Measurements from ENCODE around the gene NKAIN1.

NKAIN1 gene

DNA sequence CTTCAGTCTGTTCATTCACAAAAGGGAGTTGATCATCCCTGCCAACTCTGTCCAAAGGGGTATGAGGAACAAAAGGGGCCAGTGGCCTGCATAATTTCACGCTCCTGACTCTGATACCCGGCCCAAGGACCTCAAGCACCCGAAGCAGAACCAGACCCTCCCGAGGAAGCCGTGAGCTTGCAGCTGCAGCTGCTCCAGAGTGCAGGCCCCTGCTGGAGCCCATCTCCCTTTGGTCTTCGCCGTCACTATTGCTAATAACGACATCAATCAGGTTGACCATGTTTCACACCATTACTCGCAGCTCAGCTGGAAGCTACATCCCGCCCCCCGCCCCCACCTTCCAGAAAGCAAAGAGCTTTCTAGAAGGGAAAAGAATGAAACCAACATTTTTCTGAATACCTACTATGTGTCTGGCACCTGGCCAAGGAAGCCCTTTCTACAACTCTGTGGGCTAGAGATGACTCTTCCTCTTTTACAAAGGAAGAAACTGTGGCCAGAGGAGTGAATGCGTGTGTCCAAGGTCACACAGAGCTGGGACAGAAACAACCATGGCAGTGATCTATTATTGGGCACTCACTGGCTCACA is 5.5 kb downstream of the NKAIN1 start:
- no peak for DNase-seq (ENCODE audit: low read depth in 2 of 3, low spot score in 2 of 3)

DNA sequence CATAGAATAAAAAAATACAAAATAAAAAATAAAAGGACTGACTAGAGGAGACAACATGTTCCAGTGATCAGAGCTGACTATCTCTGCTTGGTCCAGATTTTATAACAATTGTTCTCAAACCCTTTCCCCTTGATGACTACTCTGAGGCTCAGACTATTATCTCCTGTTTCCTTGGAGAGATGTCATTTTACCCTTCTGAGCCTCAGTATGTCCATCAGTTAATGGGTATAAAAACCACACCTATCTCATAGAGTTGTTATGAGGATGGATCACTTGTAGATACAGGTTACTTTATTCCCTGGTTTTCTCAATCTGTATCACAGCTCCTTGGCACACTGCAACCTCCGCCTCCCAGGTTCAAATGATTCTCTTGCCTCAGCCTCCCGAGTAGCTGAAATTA is 7.0 kb downstream of the NKAIN1 start:
- DNase-seq (ENCODE audit: low read depth in 2 of 3, low spot score in 2 of 3) = no peak

DNA sequence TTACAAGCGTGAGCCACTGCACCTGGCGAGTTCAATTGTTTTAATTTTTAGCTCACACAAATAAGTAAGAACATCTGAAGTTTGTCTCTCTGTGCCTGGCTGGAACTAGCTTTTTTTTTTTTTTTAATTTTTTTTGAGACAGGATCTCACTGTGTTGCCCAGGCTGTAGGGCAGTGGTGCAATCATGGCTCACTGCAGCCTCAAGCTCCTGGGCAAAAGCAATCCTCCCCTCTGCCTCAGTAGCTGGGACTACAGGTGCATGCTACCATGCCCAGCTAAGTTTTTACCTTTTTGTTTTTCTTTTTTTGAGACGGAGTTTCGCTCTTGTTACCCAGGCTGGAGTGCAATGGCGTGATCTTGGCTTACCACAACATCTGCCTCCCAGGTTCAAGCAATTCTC is 7.9 kb downstream of the NKAIN1 start:
- no peak for DNase-seq (ENCODE audit: low read depth in 2 of 3, low spot score in 2 of 3)

DNA sequence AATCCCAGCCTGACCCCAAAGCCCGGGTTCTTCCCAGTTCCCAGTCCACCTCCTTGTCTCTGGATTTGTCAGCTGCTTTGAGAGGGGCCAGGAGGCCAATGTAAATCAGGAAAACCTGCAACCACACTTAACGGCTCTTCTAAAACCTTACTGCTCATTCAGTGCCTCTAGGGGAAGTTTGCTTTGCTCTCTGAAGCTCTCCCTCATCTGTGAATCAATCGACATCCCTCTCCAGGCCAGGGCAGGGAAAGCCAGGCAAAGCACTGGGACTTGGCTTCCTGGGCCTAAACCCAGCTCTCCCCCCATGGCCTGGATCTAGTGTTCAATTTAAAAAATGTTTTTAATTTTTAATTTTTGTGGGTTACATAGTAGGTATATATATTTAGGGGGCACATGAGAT is 9.3 kb downstream of the NKAIN1 start:
- no peak for DNase-seq (ENCODE audit: low read depth in 2 of 3, low spot score in 2 of 3)

DNA sequence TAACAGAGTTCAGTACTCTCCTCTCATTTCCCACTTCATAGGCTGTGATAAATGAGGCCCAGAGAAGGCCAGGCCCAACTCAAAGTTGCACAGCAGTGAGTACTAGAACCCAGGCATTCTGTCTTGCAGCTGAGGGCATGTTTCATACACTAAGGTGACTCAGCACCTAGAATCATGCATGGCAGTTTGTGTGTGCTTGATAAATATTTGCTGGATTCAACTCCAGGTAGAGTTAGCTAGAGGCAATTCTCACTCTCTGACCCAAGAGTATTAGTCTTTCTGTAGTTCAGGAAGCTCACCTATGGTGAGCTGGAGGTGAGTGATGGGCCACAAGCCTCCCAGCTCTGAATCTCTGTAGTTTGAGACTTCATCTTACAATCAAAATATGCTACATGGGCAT is 10.7 kb downstream of the NKAIN1 start:
- no peak for DNase-seq (ENCODE audit: low read depth in 2 of 3, low spot score in 2 of 3)

DNA sequence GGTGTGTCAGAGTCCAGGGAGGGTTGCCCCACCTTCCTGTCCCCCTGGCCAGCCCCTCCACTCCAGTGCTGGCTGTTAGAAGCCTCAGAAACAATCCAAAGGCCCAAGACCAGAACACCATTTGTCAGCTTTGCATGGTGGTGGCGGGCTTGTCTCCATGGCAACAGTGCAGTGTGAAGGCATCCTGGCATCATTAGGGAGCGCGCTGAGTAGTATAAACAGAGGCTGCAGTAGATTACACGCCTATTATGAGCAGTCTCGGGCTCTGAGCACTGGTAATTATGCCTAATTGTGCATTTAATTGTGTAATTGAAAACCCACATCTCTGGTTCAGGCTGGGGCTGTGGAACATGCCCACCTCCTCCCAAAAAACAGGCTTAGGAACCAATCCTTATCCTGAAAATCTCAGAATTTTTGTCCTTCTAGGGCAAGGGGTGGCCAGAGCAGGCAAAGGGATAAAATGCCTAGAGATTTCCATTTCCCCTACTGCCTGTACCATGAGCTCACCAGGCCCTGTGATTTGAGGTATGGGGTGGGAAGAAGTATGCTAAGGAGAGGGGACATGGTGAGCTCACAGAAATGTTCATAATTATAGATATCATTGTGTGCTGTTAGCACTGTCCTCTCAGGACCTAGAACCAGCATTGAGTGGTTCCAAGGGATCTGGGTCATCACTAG is 11.7 kb downstream of the NKAIN1 start:
- DNase-seq (ENCODE audit: low read depth in 2 of 3, low spot score in 2 of 3) = no peak

DNA sequence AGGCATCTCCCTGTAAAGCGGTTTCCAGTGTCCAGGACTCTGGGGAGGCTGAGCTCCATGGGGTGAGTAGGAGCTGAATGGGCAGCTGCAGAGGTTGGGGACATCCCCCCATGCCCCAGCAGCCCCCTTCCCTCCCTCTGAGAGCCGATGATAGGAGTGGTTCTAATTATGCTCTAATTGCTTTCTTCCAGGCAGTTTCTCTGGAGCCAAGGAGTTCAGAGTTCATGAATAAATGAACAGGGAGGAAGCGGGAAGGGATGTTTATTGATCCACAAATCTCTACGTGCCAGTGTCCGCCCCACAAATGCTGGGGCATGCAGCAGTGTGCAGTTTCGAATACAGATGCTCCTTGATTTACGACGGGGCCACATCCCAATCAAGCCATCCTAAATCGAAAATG is 15.6 kb downstream of the NKAIN1 start:
- no peak for DNase-seq (ENCODE audit: low read depth in 2 of 3, low spot score in 2 of 3)

DNA sequence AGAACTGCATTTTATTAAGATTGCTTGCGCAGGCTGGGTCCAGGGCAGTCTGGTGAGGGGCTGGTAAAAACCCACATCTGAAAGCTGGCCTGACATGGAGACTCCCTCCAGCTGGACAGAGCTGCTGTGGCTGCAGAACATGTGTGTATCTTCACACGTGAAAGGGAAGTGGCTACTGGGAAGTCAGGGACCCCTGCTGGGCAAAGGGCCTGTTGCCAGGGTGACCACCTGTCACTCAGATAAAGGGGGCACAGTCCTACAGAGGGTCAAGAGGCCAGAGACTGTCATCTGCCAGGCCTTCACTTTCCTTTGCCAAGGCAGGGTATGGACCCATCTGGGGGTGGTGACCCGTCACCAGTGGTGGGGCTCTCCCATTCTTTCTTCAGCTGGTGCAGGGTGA is 17.5 kb downstream of the NKAIN1 start:
- DNase-seq (ENCODE audit: low read depth in 2 of 3, low spot score in 2 of 3) = no peak

DNA sequence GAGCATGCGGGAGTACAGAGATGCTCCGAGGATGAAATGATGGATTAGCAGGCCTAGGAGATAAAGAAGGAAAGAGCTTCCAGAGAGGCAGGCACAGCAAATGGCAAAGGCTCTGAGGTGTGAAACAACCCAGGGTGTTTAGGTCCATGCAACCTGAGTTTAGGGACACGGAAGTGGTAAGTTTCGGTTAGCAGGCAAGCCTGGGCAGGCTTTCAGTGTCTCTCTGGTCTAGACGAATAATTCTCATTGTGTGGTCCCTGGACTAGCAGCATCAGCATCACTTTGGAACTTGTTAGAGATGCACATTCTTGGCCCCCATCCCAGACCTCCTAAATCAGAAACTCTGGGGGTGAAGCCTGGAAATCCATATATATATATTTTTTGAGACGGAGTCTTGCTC is 18.6 kb downstream of the NKAIN1 start:
- no peak for DNase-seq (ENCODE audit: low read depth in 2 of 3, low spot score in 2 of 3)

DNA sequence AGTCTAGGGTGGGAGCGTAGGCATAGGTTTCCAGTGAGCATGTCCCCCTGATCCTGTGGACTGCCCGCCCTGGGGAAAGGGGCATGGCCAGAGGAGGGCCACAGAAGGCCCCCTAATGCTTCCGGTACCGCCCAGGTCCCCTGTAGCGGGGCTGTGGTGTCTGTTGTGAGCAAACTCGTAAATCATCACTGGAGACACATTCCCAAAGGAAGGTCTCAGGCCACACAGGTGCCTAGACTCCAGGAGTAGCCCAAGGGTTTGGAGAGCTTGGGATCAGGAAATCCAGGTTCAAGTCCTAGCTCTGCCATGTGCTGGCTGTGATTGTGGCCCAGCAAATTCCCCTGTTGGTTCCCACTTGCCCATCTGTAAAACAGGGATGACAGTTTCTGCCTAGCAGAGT is 20.2 kb downstream of the NKAIN1 start:
- DNase-seq (ENCODE audit: low read depth in 2 of 3, low spot score in 2 of 3) = no peak

DNA sequence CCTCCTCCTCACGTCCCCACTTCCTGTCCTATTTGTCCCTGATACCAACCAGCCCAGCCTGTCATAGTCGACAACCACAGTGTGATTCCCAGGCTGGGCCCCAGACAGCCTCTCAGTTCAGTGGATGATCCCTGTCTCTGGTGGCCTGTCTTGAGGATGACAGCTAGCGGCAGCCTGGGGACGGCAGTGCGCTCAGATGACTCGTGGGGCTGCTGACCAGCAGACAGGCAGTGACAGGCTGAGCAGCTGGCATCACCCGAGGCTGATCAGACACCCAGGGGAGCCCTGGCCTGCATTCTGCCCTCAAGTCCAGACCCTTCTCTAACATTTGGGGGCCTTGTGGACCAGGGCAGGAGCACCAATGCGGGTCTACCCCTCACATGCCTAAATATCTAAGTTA is 21.0 kb downstream of the NKAIN1 start:
- DNase-seq (ENCODE audit: low read depth in 2 of 3, low spot score in 2 of 3) = no peak

DNA sequence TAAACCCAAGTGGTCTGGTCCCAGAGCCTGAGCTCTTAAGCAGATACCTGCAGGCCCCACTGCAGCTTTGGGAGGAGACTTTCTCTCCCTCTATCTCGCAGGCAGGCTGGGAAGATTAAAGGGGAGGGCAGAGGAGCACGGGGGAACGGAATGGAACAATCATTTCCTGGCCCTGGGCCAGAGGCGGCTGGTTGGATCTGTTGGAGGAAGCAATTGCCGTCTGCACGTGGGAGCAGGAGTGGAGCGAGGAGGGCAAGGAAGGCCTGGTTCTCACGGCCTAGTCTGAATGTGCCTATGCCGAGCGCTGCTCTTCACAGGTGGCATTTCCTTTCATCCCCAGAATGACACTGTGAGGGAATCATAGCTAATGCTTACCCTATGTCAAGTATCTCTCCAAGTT is 23.7 kb downstream of the NKAIN1 start:
- no peak for DNase-seq (ENCODE audit: low read depth in 2 of 3, low spot score in 2 of 3)

DNA sequence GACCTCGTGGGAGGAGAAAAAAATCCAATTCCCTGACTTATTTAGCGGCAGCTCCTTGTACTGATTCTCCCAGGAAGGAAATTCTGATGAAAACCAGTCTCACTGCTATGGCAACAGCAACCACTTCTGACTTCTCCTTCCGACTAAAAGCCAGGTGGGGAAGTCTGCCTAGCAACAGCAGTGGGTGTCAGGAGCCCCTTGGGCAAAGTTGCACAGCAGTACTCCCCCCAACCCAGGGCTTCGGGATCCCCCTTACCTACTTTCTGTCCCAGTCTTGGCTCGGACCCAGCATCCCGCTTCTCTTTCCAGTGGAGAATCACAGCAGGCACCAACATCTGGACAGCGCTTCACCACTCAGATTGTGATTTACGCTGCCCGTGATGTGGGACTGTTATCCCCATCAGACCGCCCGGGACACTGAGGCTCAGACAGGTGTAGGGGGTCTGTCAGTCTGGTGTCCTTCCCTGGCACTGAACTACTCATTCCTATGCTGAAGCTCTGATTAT is 24.6 kb downstream of the NKAIN1 start:
- DNase-seq (ENCODE audit: low read depth in 2 of 3, low spot score in 2 of 3) = no peak

DNA sequence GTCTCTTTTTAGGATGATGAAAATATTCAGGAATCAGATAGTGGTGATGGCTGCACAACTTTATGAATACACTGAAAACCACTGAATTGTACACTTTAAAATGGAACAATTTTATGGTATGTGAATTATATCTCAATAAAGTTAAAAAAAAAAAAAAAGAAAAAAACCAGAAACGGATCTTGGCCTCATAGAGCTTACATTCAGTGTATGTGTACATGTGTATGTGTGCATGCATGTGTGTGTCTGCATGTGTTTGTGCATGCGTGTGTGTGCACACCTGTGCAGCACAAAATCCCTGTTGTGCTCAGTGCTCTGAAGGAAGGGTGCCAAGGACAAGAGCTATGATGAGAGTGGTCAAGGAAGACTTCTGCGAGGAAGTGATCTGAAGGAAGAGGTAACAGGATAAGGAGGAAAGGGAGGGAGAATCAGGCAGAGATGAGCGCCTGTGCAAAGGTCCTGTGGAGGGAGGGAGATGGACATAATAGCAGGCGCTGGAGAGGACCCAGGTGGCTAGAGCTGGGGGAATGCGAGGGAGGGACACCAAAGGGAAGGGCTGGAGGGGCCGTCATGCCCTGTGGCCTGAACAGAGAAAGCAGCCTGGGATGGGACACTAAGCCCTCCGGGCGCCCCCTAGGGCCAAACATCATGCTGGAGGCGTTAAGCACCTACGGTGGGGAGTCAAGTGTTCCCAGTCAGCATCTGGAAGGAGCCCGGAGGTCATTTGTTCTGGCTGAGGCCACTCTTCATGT is 25.2 kb downstream of the NKAIN1 start:
- no peak for DNase-seq (ENCODE audit: low read depth in 2 of 3, low spot score in 2 of 3)

DNA sequence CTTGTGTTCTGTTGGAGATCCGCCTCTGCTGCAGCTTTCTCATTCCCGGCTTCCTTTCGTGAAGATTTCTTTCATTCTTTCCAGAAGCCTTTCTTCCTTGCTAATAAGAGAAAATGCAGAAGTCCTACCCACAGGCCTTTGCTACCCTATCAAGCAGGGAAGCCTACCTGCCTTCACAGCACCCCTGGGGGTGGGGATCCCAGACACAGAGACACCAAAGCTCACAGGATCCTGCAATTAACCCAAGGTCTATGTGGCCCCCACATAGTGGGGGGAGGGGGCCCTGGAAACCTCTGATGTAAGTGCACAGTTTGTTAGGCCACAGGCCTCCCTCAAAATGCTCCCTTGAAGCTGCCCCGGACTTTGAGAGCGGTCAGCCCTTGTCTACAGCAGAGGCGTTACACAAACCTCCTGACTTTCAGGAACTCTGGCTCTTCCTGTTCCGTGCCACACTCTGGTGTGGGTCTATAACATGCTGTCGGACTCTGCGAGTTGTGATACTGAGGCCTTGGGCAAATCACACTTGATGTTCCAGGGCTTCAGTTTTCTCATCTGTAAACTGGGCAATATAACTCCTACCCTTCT is 31.2 kb downstream of the NKAIN1 start:
- no peak for DNase-seq (ENCODE audit: low read depth in 2 of 3, low spot score in 2 of 3)

DNA sequence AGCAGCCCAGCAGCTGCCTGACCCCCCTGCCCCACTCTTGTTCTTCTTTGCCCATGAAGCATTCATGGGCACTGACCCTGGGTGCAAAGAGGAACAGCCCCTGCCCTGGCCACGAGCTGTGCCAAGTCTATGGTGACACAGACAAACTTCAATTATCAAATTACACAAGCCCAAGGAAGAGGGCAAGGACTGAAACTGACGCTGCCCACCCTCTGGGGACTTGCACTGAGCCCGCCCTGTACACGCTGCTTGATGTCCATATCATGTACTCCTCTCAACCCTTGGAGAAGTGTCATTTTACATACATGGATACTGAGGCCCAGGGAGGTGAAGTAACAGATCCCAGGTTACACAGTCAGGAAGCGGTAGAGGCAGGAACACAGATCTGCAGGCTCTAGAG is 32.1 kb downstream of the NKAIN1 start:
- DNase-seq (ENCODE audit: low read depth in 2 of 3, low spot score in 2 of 3) = no peak

DNA sequence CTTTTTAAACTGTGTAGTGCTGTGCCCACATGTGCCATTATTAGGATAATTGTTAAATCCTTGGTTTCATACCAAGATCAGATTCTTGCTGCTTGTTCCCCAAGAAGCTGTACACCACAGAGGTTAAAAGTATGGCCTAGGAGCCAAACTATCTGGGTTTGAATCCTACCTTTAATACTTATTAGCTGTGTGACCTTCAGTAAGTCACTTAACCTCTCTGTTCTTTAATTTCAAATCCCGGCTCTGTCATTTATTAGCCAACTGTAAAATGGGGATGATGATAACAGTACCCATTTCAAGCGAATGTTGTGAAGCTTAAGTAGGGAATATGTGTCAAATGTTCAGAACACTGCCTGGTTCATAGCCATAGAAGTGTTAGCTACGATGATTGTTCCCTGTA is 32.6 kb downstream of the NKAIN1 start:
- DNase-seq (ENCODE audit: low read depth in 2 of 3, low spot score in 2 of 3) = no peak

DNA sequence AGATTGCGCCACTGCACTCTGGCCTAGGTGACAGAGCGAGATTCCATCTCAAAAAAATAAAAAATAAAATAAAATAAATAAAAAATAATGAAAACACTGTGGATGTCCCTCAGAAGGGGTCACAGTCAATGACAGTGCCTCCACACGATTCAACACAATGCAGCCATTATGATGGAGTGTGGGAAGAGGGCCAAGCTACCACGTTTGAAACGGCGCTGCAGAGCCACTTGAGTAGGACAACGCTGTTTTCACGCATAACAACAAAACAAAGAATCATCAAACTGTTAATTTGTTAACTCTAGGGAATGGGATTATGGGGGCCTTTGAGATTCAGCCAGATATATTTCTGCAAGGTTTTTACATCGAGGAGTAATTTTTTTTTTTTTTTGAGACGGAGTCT is 36.5 kb downstream of the NKAIN1 start:
- no peak for DNase-seq (ENCODE audit: low read depth in 2 of 3, low spot score in 2 of 3)

DNA sequence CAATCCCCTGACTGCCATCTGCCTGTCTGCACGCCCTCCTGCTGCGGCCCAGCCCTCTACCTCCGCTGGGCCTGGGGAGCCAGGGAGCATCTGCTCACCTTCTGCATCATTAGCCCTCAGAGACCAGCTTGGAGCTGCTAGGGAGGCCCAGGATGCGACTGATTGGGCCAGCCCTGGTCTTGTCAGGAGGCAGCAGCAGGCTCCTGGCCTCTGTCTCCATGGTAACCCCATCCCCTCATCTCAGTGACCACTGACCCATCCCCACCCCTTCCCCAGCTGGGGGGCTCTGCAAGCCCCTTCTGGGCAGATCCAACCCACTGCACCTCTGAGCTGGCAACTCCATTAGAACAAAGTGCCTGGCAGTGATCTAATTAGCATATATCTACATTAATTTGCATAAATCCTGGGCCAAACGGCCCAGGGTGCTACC is 37.7 kb downstream of the NKAIN1 start:
- no peak for DNase-seq (ENCODE audit: low read depth in 2 of 3, low spot score in 2 of 3)

DNA sequence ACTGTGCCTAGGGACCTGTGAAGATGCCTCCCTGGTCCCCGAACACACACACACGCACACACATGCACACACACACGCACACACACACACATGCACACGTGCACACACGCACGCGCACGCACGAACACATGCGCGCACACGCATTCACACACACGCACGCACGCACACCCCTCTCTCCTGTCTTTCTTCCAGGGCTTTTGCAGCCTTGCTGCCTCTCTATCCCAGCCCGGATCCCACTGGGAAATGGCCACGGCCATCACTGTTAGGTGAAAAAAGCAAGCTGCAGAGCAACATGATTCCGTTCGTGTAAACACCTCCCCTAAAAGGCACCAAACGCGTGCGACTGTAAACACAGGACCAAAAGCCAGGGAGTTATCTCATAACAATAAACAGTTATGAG is 39.7 kb downstream of the NKAIN1 start:
- DNase-seq (ENCODE audit: low read depth in 2 of 3, low spot score in 2 of 3) = no peak

DNA sequence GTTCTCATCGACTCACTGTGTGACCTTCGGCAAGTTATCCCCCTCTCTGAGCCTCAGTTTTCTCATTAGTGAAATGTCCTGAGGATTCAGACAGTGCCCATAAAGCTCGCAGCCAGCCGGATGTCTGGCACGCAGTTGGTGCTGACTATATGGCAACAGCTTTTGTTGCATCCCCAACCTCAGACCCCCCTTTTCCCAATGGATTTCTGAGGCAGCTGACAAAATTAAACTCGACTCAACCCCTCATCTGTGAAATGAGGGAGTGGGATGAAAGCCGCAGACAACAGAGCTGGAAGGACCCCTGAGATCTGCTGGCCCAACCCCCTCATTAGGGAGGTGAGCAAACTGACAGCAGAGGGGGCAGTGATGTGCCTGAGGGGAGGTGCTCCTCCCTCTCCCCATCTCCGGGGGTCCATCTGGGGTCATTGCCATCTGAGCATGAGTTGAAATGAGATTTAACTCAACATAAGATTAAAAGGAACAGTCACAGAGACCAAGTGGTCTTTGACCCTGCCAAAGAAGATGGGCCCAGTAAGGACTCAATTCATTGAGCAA is 40.4 kb downstream of the NKAIN1 start:
- DNase-seq (ENCODE audit: low read depth in 2 of 3, low spot score in 2 of 3) = no peak

DNA sequence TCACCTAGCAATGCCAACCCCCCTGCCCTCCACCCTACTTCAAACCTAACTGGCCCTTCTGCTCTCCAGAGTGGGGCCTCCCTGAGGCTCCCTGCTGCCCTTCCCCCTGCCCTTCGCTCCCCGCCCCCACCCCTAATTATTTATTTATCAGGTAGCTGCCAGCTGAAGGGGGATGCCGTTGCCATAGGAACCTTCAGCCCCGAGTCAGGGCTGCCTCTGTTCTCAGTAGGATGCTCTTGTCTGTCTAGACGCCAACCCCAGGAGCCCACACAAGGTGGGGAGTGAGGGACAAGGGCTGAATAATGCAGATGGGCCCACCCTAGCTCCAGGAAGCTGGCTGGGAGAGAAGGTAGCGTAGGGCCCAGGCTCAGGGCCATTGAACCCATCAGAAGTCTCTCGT is 41.1 kb downstream of the NKAIN1 start:
- DNase-seq (ENCODE audit: low read depth in 2 of 3, low spot score in 2 of 3) = no peak
